HepG2 (cell line): ENCODE measurements around the gene CEP97. TPM values are rescaled to one million over a fixed set of nuclear protein-coding genes. Genes with fewer than 3 reads are reported as not detected.

Experiments
- CEBPB ChIP-seq: IDR thresholded peaks from 2 replicates; pipeline ENCODE4 v1.6.1; 2011; ENCODE audit warnings: low read depth, low read length, improper control_type of control experiment, borderline replicate concordance
- HIVEP1 ChIP-seq: sonication (generic); formaldehyde crosslinking; IDR thresholded peaks from 2 replicates; pipeline ENCODE4 v1.4.0; 2020; ENCODE audit warnings: mild to moderate bottlenecking, missing genetic modification reagents
- JARID2 ChIP-seq: sonication (generic); formaldehyde crosslinking; IDR thresholded peaks from 2 replicates; pipeline ENCODE4 v1.8.1; 2023; ENCODE audit warnings: missing genetic modification reagents, inconsistent platforms; ENCODE audit not compliant: insufficient replicate concordance
- KDM2A ChIP-seq: sonication (generic); formaldehyde crosslinking; IDR thresholded peaks from 2 replicates; pipeline ENCODE4 v1.4.0; 2020; ENCODE audit warnings: low read depth, missing genetic modification reagents, borderline replicate concordance
- MTF2 ChIP-seq: sonication (generic); formaldehyde crosslinking; IDR thresholded peaks from 2 replicates; pipeline ENCODE4 v1.5.0; 2020; ENCODE audit warnings: missing genetic modification reagents, borderline replicate concordance
- NRL ChIP-seq: sonication (generic); formaldehyde crosslinking; IDR thresholded peaks from 2 replicates; pipeline ENCODE4 v1.5.0; 2020; ENCODE audit warnings: missing genetic modification reagents, mild to moderate bottlenecking, moderate library complexity, borderline replicate concordance
- TBX2 ChIP-seq: sonication (generic); formaldehyde crosslinking; IDR thresholded peaks from 2 replicates; pipeline ENCODE4 v1.5.0; 2020; ENCODE audit warnings: missing genetic modification reagents, mild to moderate bottlenecking, borderline replicate concordance
- TGIF2 ChIP-seq: IDR thresholded peaks from 2 replicates; pipeline ENCODE4 v1.6.1; 2016; ENCODE audit warnings: control low read depth, missing compliant biosample characterization
- UBTF ChIP-seq: sonication (generic); formaldehyde crosslinking; IDR thresholded peaks from 2 replicates; pipeline ENCODE4 v1.4.0; 2020; ENCODE audit warnings: mild to moderate bottlenecking, missing genetic modification reagents
- XRCC5 ChIP-seq: fragments of 200-400 bp; formaldehyde crosslinking; optimal IDR thresholded peaks from 2 replicates; pipeline ENCODE3; 2017; ENCODE audit warnings: mild to moderate bottlenecking, low read length
- ZBTB10 ChIP-seq: sonication (generic); formaldehyde crosslinking; IDR thresholded peaks from 2 replicates; pipeline ENCODE4 v1.4.0; 2020; ENCODE audit warnings: missing genetic modification reagents, borderline replicate concordance
- ZBTB42 ChIP-seq: sonication (generic); formaldehyde crosslinking; IDR thresholded peaks from 2 replicates; pipeline ENCODE4 v1.5.0; 2020; ENCODE audit warnings: mild to moderate bottlenecking, missing genetic modification reagents
- ZBTB43 ChIP-seq: sonication (generic); formaldehyde crosslinking; conservative IDR thresholded peaks from 2 replicates; pipeline ENCODE4 v1.4.0; 2020; ENCODE audit warnings: missing genetic modification reagents
- ZMYM2 ChIP-seq: sonication (generic); formaldehyde crosslinking; IDR thresholded peaks from 2 replicates; pipeline ENCODE4 v1.8.0; 2022; ENCODE audit warnings: mild to moderate bottlenecking, missing genetic modification reagents
- ZNF362 ChIP-seq: sonication (generic); formaldehyde crosslinking; IDR thresholded peaks from 2 replicates; pipeline ENCODE4 v1.4.0; 2020; ENCODE audit warnings: missing genetic modification reagents, mild to moderate bottlenecking, borderline replicate concordance
- ZNF44 ChIP-seq: sonication (generic); formaldehyde crosslinking; IDR thresholded peaks from 2 replicates; pipeline ENCODE4 v1.5.1; 2020; ENCODE audit warnings: mild to moderate bottlenecking, missing genetic modification reagents
- ZNF460 ChIP-seq: sonication (generic); formaldehyde crosslinking; IDR thresholded peaks from 2 replicates; pipeline ENCODE4 v1.5.1; 2020; ENCODE audit warnings: missing genetic modification reagents, mild to moderate bottlenecking, borderline replicate concordance
- ZNF496 ChIP-seq: sonication (generic); formaldehyde crosslinking; IDR thresholded peaks from 2 replicates; pipeline ENCODE4 v1.8.1; 2023; ENCODE audit warnings: mild to moderate bottlenecking, moderate library complexity, missing genetic modification reagents; ENCODE audit not compliant: insufficient replicate concordance
- ZNF598 ChIP-seq: sonication (generic); formaldehyde crosslinking; IDR thresholded peaks from 2 replicates; pipeline ENCODE4 v1.5.1; 2020; ENCODE audit warnings: mild to moderate bottlenecking, missing genetic modification reagents, borderline replicate concordance
- ZNF772 ChIP-seq: sonication (generic); formaldehyde crosslinking; IDR thresholded peaks from 2 replicates; pipeline ENCODE4 v1.5.0; 2020; ENCODE audit warnings: mild to moderate bottlenecking, missing genetic modification reagents
- polyA plus RNA-seq, 8 experiments: library from polyadenylated mRNA; depleted of rRNA in 3 of 8; stranded (reverse) in 7 of 8; unstranded in 1 of 8; fragments of >200 nt; fragmentation: Illumina TruSeq in 4 of 8; extraction: Trizol in 4 of 8; gene quantifications; 2 replicates each; pipeline versions ENCODE4 v1.2.1 to v1.2.3, GENCODE V29; 2011 to 2016; ENCODE audit warnings: low read depth in 4 of 8, missing spikeins in 1 of 8, mixed read lengths in 1 of 8; ENCODE audit not compliant: insufficient read depth in 1 of 8
- total RNA-seq, 5 experiments: library from RNA; depleted of rRNA; stranded (reverse); fragments of >200 nt; fragmentation: Illumina TruSeq; extraction: Trizol; gene quantifications; 2 replicates each; pipeline ENCODE4 v1.2.3, GENCODE V29; 2016; ENCODE audit warnings: low read depth in 1 of 5

Gene CEP97
- total and polyA plus RNA-seq, 2 of the 13 experiments (the other 11 are each of a cell fraction or from before 2014, with no cell fraction given), result 0.99 to 6.5 TPM

- no peak for TF ChIP-seq ZNF44 (CRISPR knock-in tag)
- peak; percentile 97 for TF ChIP-seq KDM2A (CRISPR knock-in tag)
- TF ChIP-seq ZNF496 (CRISPR knock-in tag), result no peak
- TF ChIP-seq UBTF, result peak; percentile 78
- peak; percentile 23; the same call in 1 of the 2 replicates for TF ChIP-seq ZBTB42 (CRISPR knock-in tag)
- no peak; the same call in 1 of the 2 replicates for TF ChIP-seq ZNF460 (CRISPR knock-in tag)
- TF ChIP-seq ZBTB43 (CRISPR knock-in tag), result 0 out of 2 replicates have a peak, but pooled peaks have one; percentile 36
- TF ChIP-seq ZNF362 (CRISPR knock-in tag), result no peak
- peak; percentile 17; the same call in 1 of the 2 replicates for TF ChIP-seq HIVEP1 (CRISPR knock-in tag)
- TF ChIP-seq XRCC5, result peak; percentile 85
- peak; percentile 60 for TF ChIP-seq TBX2
- TF ChIP-seq MTF2 (CRISPR knock-in tag), result no peak
- TF ChIP-seq CEBPB, result peak; percentile 73; the same call in 1 of the 2 replicates
- no peak for TF ChIP-seq ZNF772 (CRISPR knock-in tag)
- TF ChIP-seq ZMYM2, result peak; percentile 76; the same call in 1 of the 2 replicates
- peak; percentile 34; the same call in 1 of the 2 replicates for TF ChIP-seq TGIF2 (CRISPR knock-in tag)
- peak; percentile 85; the same call in 1 of the 2 replicates for TF ChIP-seq ZNF598 (CRISPR knock-in tag)
- TF ChIP-seq ZBTB10 (CRISPR knock-in tag), result no peak; the same call in 1 of the 2 replicates
- no peak for TF ChIP-seq JARID2 (CRISPR knock-in tag)
- TF ChIP-seq NRL (CRISPR knock-in tag), result peak; percentile 70; the same call in 1 of the 2 replicates
Observed at GRCh38 chr3:101676765-101677435, 47.5 kb upstream of the CEP97 start, which contains the start of gene ZBTB11 (continued).
